Measurements from ENCODE around the gene TBX5. TPM values are rescaled to one million over a fixed set of nuclear protein-coding genes. Genes with fewer than 3 reads are reported as not detected.

Gene TBX5
- under 1 TPM in 1 of 5 donors, not detected in 4; 0.13 TPM for total RNA-seq
- not detected for total RNA-seq (2013)
- total RNA-seq = 0 to 0.05 (median 0) reads per million in 29 experiments

DNA sequence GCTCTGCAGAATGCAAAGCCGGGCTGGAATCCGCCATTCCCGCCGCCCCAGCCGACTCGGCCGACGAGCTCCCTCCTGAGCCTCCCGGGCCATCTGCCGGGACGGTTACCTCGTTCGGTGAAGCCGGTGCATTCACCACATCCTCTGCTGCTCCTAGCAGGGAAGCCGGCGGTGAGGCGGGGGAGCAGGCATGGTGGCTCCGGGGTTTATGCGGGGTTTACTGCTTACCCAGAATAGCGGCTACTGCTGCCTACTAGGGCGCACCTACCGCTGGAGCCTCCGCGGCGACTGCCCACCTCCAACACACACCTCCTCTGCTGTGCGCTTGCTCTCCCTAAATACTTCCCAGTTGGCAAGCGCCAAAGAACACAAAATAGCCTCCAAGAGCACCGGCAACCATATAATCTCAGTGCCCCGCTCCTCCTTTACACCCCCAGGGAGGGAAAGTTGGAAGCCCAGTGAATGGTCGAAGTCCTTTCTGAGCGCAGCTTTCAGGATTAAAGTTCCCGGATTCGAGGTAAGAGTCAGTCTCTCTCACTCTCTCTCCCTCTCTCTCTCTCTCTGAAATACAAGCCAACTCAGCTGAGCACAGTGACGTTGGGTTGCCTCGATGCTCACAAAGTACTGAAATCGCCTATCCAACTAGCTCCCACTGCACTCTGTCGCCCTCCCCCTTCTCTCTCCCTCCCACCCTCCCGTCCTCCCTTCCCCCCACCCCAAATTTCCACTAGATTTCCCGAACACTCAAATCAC lies at the start of gene TBX5:
TSS of gene TBX5 (minus strand) at position 626 of the 753 bp plus-strand sequence. CDS start 2,246 bp downstream, outside the sequence.
- ChIA-PET POLR2A (no interaction called here), CTCF (no interaction called here)
- Mint-ChIP-seq H3K27ac (no peak within 1 kb of the TSS), H3K4me3 (no peak within 1 kb of the TSS), H3K4me1 (peaks cover 12 to 16% (median 12%) of the 10 kb centered on the region in 3 donors), H3K9me3 (peaks cover 0 to 2% (median 0%) of the 10 kb centered on the region in 3 donors), H3K27me3 (peaks cover 75 to 94% of the 10 kb centered on the region in 2 donors), H3K36me3 (no peaks in the 10 kb centered on the region)
- no peaks in the 10 kb centered on the region for H3K36me3 ChIP-seq (ENCODE audit: control insufficient read depth in 2 of 2, extremely low read depth in 1 of 2, insufficient read depth in 1 of 2, low read length in 1 of 2)
- DNase-seq = no peak
- no peaks in the 10 kb centered on the region for H3K9me3 ChIP-seq
- peaks cover 0 to 7% of the 10 kb centered on the region in 2 experiments for H3K4me1 ChIP-seq (ENCODE audit: control insufficient read depth in 1 of 2, extremely low read depth in 1 of 2, insufficient read depth in 2 of 2, low read length in 2 of 2)
- H3K27ac ChIP-seq (ENCODE audit: low read length) = no peak within 1 kb of the TSS
- H3K4me3 ChIP-seq (ENCODE audit: control insufficient read depth in 1 of 2, extremely low read depth in 1 of 2, low read length in 1 of 2) = no peak within 1 kb of the TSS
- peaks cover 7 to 75% of the 10 kb centered on the region in 2 experiments for H3K27me3 ChIP-seq (replicated peaks in 1 of 2; ENCODE audit: control insufficient read depth in 2 of 2, extremely low read depth in 1 of 2, insufficient read depth in 2 of 2, low read length in 1 of 2)
- 4% methylated on average over 37 of the region's 39 CpGs for WGBS (ENCODE audit: insufficient coverage)
- ATAC-seq (replicated peaks in 1 of 4) = no peak

DNA sequence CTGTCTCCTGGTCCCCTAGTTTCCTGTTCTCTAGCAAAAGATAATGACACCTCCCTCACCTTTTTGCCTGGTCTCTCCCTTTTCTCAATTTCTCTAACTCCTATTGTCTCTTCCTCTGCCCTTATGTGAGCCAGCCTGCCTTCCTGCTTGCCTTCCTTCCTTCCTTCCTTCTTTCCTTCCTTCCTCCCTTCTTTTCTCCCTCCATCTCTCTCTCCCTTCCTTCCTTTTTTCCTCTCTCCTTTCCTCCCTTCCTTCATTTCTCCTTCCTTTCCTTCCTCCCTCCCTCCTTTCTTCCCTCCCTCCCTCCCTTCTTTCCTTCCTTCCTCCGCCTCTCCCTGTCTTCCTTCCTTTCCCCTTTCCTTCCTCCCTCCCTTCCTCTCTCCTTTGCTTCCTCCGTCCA lies 45.7 kb upstream of the TBX5 start:
- H3K9me3 Mint-ChIP-seq = no peaks in the 10 kb centered on the region
- POLR2A ChIA-PET = no interaction called here

DNA sequence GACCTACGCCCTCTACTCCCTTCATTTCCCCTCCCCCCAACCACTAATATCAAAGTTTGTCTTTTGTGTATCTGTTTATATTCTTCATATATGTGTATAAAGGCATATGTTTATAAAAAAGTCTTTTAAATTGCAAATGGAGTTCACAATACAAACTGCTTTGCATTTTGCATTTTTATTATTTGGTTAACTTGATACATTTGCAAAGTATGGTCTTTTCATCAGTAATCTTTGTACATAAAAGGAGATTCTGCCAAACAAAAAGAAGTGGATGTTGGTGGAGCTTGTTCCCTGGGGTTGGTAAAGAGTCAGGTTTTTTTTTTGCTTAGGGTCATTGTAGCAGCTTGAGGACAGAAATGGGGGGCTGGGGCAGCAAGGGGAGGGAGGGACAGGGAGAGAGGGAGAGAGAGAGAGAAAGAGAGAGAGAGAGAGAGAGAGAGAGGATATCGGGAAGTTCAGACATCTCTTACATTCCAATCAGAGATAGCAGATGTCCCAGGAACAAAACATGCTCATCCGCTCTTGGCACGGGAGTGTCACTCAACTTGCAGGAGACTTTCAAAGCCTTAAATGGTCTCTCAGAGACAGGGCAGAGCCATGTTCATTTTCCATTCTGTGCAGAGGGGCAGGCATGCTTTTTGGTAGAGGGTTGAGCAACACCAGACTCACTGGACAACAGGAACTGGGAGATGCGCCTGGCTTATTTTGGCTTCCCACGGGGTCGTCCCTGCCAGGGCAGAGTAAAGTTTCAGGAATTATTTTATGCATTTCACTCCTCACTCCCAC lies 44.8 kb upstream of the TBX5 start:
- Mint-ChIP-seq H3K4me1 (peaks cover 0 to 5% (median 0%) of the 10 kb centered on the region in 3 donors), H3K9me3 (no peaks in the 10 kb centered on the region), H3K27me3 (peaks cover 50 to 67% of the 10 kb centered on the region in 2 donors), H3K36me3 (no peaks in the 10 kb centered on the region), H3K4me3 (no peak overlapping the region), H3K27ac (no peak overlapping the region)
- DNase-seq (no peak), ATAC-seq (replicated peaks in 1 of 4) (no peak)
- ChIA-PET POLR2A (no interaction called here), CTCF (no interaction called here)
- 6% methylated on average over 3 of the region's 7 CpGs for WGBS (ENCODE audit: insufficient coverage)
- Histone ChIP-seq H3K27ac (ENCODE audit: low read length) (no peak overlapping the region), H3K4me3 (ENCODE audit: control insufficient read depth in 1 of 2, extremely low read depth in 1 of 2, low read length in 1 of 2) (no peak overlapping the region), H3K9me3 (no peaks in the 10 kb centered on the region), H3K36me3 (ENCODE audit: control insufficient read depth in 2 of 2, extremely low read depth in 1 of 2, insufficient read depth in 1 of 2, low read length in 1 of 2) (no peaks in the 10 kb centered on the region), H3K4me1 (ENCODE audit: control insufficient read depth in 1 of 2, extremely low read depth in 1 of 2, insufficient read depth in 2 of 2, low read length in 2 of 2) (no peaks in the 10 kb centered on the region), H3K27me3 (replicated peaks in 1 of 2; ENCODE audit: control insufficient read depth in 2 of 2, extremely low read depth in 1 of 2, insufficient read depth in 2 of 2, low read length in 1 of 2) (peaks cover 22 to 49% of the 10 kb centered on the region in 2 experiments)

More for the DNA sequence above, 45.7 kb upstream of the TBX5 start:
- Histone ChIP-seq H3K36me3 (ENCODE audit: control insufficient read depth in 2 of 2, extremely low read depth in 1 of 2, insufficient read depth in 1 of 2, low read length in 1 of 2) (no peaks in the 10 kb centered on the region), H3K4me3 (ENCODE audit: control insufficient read depth in 1 of 2, extremely low read depth in 1 of 2, low read length in 1 of 2) (no peak overlapping the region), H3K27ac (ENCODE audit: low read length) (no peak overlapping the region), H3K27me3 (replicated peaks in 1 of 2; ENCODE audit: control insufficient read depth in 2 of 2, extremely low read depth in 1 of 2, insufficient read depth in 2 of 2, low read length in 1 of 2) (peaks cover 16 to 43% of the 10 kb centered on the region in 2 experiments), H3K4me1 (ENCODE audit: control insufficient read depth in 1 of 2, extremely low read depth in 1 of 2, insufficient read depth in 2 of 2, low read length in 2 of 2) (no peaks in the 10 kb centered on the region), H3K9me3 (no peaks in the 10 kb centered on the region)
- peaks cover 0 to 5% (median 0%) of the 10 kb centered on the region in 3 donors for H3K4me1 Mint-ChIP-seq
- H3K4me3 Mint-ChIP-seq = no peak overlapping the region
- H3K27me3 Mint-ChIP-seq = peaks cover 50 to 58% of the 10 kb centered on the region in 2 donors
- DNase-seq = no peak
- H3K36me3 Mint-ChIP-seq = no peaks in the 10 kb centered on the region
- CTCF ChIA-PET = no interaction called here
- WGBS (ENCODE audit: insufficient coverage) = 46% methylated on average over 1 of the region's 2 CpGs
- ATAC-seq (replicated peaks in 1 of 4) = no peak
- no peak overlapping the region for H3K27ac Mint-ChIP-seq

DNA sequence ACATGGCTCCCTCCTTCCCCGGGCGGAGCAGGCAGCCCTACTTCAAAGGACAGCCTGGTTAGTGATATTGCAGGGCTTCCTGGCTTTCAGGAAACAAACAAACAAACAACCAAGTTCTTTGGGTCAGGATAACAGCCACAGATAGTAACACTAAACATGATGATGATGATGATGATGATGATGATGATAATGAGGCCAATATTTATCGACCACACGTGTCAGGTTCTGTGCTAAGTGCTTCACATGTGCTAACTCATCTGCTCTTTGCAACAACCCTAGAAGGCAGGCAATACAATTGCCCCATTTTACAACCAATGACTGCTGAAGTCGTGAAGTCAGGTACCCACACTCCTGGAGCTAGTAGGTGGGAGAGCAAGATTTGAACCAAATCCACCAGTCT lies 44.1 kb upstream of the TBX5 start:
- Histone ChIP-seq H3K27me3 (replicated peaks in 1 of 2; ENCODE audit: control insufficient read depth in 2 of 2, extremely low read depth in 1 of 2, insufficient read depth in 2 of 2, low read length in 1 of 2) (peaks cover 21 to 53% of the 10 kb centered on the region in 2 experiments), H3K4me3 (ENCODE audit: control insufficient read depth in 1 of 2, extremely low read depth in 1 of 2, low read length in 1 of 2) (no peak overlapping the region), H3K4me1 (ENCODE audit: control insufficient read depth in 1 of 2, extremely low read depth in 1 of 2, insufficient read depth in 2 of 2, low read length in 2 of 2) (no peaks in the 10 kb centered on the region), H3K36me3 (ENCODE audit: control insufficient read depth in 2 of 2, extremely low read depth in 1 of 2, insufficient read depth in 1 of 2, low read length in 1 of 2) (no peaks in the 10 kb centered on the region), H3K27ac (ENCODE audit: low read length) (no peak overlapping the region), H3K9me3 (no peaks in the 10 kb centered on the region)
- DNase-seq = no peak
- H3K4me3 Mint-ChIP-seq = no peak overlapping the region
- H3K27me3 Mint-ChIP-seq = peaks cover 52 to 74% of the 10 kb centered on the region in 2 donors
- H3K4me1 Mint-ChIP-seq = peaks cover 0 to 5% (median 0%) of the 10 kb centered on the region in 3 donors
- no peaks in the 10 kb centered on the region for H3K36me3 Mint-ChIP-seq
- peak overlapping the region in 1 of 2 donors; percentile 3 for H3K27ac Mint-ChIP-seq
- ChIA-PET CTCF (no interaction called here), POLR2A (no interaction called here)
- no peak for ATAC-seq (replicated peaks in 1 of 4)
- H3K9me3 Mint-ChIP-seq = no peaks in the 10 kb centered on the region
- WGBS (ENCODE audit: insufficient coverage) = no CpG with 5 or more reads among the region's 5 CpGs

DNA sequence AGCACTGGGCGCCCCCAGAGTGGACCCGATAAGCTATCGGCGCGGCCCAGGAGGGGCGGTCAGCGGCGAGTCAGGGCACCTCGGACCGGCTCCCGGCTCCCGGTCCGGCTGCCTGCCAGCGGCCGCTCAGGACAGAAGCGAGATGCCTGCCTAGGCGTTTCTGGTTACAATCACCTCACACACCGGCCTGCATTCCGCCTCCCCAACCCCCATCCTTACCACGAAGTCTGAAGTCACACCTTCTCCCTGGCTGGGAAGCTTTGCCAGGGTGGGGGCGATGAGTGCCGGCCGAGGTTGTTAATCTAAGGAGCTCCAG lies 42.6 kb upstream of the TBX5 start:
- Mint-ChIP-seq H3K4me1 (peaks cover 0 to 5% (median 0%) of the 10 kb centered on the region in 3 donors), H3K9me3 (no peaks in the 10 kb centered on the region), H3K36me3 (no peaks in the 10 kb centered on the region), H3K27ac (no peak overlapping the region), H3K27me3 (peaks cover 54 to 76% of the 10 kb centered on the region in 2 donors), H3K4me3 (no peak overlapping the region)
- no peaks in the 10 kb centered on the region for H3K36me3 ChIP-seq (ENCODE audit: control insufficient read depth in 2 of 2, extremely low read depth in 1 of 2, insufficient read depth in 1 of 2, low read length in 1 of 2)
- no peaks in the 10 kb centered on the region for H3K4me1 ChIP-seq (ENCODE audit: control insufficient read depth in 1 of 2, extremely low read depth in 1 of 2, insufficient read depth in 2 of 2, low read length in 2 of 2)
- DNase-seq (no peak), ATAC-seq (replicated peaks in 1 of 4) (no peak)
- 5% methylated on average over 12 of the region's 23 CpGs for WGBS (ENCODE audit: insufficient coverage)
- H3K27ac ChIP-seq (ENCODE audit: low read length) = no peak overlapping the region
- H3K9me3 ChIP-seq = no peaks in the 10 kb centered on the region
- POLR2A ChIA-PET = no interaction called here
- peaks cover 26 to 66% of the 10 kb centered on the region in 2 experiments for H3K27me3 ChIP-seq (replicated peaks in 1 of 2; ENCODE audit: control insufficient read depth in 2 of 2, extremely low read depth in 1 of 2, insufficient read depth in 2 of 2, low read length in 1 of 2)
- CTCF ChIA-PET = no interaction called here
- H3K4me3 ChIP-seq (ENCODE audit: control insufficient read depth in 1 of 2, extremely low read depth in 1 of 2, low read length in 1 of 2) = no peak overlapping the region

DNA sequence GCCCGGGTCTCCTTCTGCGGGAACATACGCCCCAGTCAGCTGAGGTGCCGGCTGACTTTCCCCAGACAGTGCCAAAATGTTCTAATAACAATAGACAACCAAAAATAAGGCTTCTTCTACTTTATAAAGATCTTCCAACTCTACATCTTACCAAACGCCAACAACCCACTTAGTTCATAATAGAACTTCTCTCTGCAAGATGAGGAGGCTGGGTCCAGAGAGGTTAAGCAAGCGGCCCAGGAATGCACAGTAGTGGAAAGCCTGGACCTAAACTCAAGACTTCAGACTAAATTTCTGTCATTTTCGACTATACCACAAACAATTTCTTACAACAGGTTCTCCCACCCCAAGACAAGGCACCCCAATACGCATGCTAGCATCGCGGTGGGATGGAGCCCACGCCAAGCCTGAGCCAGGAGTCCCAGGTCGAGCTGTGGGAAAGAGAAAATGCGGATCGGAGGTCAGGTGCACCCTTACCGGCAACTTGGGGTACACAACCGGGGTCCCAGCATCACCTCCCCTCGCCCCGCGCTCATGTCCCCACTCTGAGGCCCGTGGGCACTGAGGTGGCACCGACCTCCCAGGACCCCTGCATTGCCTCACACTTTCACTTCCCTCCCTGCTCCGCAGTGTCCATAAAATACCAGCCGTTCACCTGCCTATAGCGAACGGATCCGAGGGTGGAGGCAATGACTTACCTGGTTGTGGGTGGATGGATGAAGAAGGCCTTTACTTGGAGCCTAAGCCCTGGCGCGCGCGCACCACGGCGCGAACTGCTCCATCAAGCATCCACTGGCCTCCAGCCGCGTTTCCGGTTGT lies 42.1 kb upstream of the TBX5 start:
- H3K27ac ChIP-seq (ENCODE audit: low read length) = no peak overlapping the region
- no peaks in the 10 kb centered on the region for H3K9me3 ChIP-seq
- H3K27ac Mint-ChIP-seq = no peak overlapping the region
- 13% methylated on average over 23 of the region's 36 CpGs for WGBS (ENCODE audit: insufficient coverage)
- H3K36me3 Mint-ChIP-seq = no peaks in the 10 kb centered on the region
- ChIA-PET POLR2A (no interaction called here), CTCF (no interaction called here)
- no peaks in the 10 kb centered on the region for H3K9me3 Mint-ChIP-seq
- no peaks in the 10 kb centered on the region for H3K36me3 ChIP-seq (ENCODE audit: control insufficient read depth in 2 of 2, extremely low read depth in 1 of 2, insufficient read depth in 1 of 2, low read length in 1 of 2)
- DNase-seq (no peak), ATAC-seq (replicated peaks in 1 of 4) (no peak)
- H3K4me3 ChIP-seq (ENCODE audit: control insufficient read depth in 1 of 2, extremely low read depth in 1 of 2, low read length in 1 of 2) = no peak overlapping the region
- H3K4me1 Mint-ChIP-seq = peaks cover 0 to 5% (median 0%) of the 10 kb centered on the region in 3 donors
- H3K4me3 Mint-ChIP-seq = no peak overlapping the region
- H3K27me3 ChIP-seq (replicated peaks in 1 of 2; ENCODE audit: control insufficient read depth in 2 of 2, extremely low read depth in 1 of 2, insufficient read depth in 2 of 2, low read length in 1 of 2) = peaks cover 26 to 67% of the 10 kb centered on the region in 2 experiments
- H3K27me3 Mint-ChIP-seq = peaks cover 59 to 80% of the 10 kb centered on the region in 2 donors
- H3K4me1 ChIP-seq (ENCODE audit: control insufficient read depth in 1 of 2, extremely low read depth in 1 of 2, insufficient read depth in 2 of 2, low read length in 2 of 2) = no peaks in the 10 kb centered on the region
